KMS-11 (cell line): Measurements from ENCODE around the gene ASF1B.
"Not testable (repeated sequence)": the region's sequence is repeated elsewhere in the genome, so short reads cannot be mapped to it uniquely, and the experiment has no call there.

Experiments
- H2AFZ ChIP-seq: fragments of 200-600 bp; sonication (generic); 2 replicates; pipeline ENCODE4 v1.6.1; 2016; ENCODE audit warnings: antibody characterized with exemption, mixed run types, low read depth
- H3K27ac ChIP-seq: fragments of 200-600 bp; sonication (generic); 2 replicates; pipeline ENCODE4 v1.6.1; 2016; ENCODE audit warnings: mild to moderate bottlenecking, mixed run types
- H3K27me3 ChIP-seq: fragments of 200-600 bp; sonication (generic); 2 replicates; pipeline ENCODE4 v1.6.1; 2017; ENCODE audit warnings: mild to moderate bottlenecking, low read depth, mixed run types, moderate library complexity; ENCODE audit not compliant: insufficient read depth
- H3K36me3 ChIP-seq: fragments of 200-600 bp; sonication (generic); 2 replicates; pipeline ENCODE4 v1.6.1; 2017; ENCODE audit warnings: mild to moderate bottlenecking, mixed run types; ENCODE audit not compliant: insufficient read depth
- H3K4me1 ChIP-seq: fragments of 200-600 bp; sonication (generic); 2 replicates; pipeline ENCODE4 v1.6.1; 2016; ENCODE audit warnings: mild to moderate bottlenecking, low read depth, mixed run types; ENCODE audit not compliant: poor library complexity, severe bottlenecking
- H3K4me2 ChIP-seq: fragments of 200-600 bp; sonication (generic); 2 replicates; pipeline ENCODE4 v1.7.0; 2016; ENCODE audit warnings: mild to moderate bottlenecking, mixed run types
- H3K4me3 ChIP-seq: fragments of 200-600 bp; sonication (generic); IDR thresholded peaks from 2 replicates; pipeline ENCODE4 v1.6.1; 2017; ENCODE audit warnings: low read depth, low read length, mixed read lengths; ENCODE audit not compliant: insufficient read depth
- H3K79me2 ChIP-seq: fragments of 200-600 bp; sonication (generic); 2 replicates; pipeline ENCODE4 v1.6.1; 2016; ENCODE audit warnings: low read depth, mixed run types; ENCODE audit not compliant: insufficient read depth
- H3K9ac ChIP-seq: fragments of 200-600 bp; sonication (generic); 2 replicates; pipeline ENCODE4 v1.6.1; 2016; ENCODE audit warnings: mild to moderate bottlenecking, mixed run types
- H4K20me1 ChIP-seq: fragments of 200-600 bp; sonication (generic); 2 replicates; pipeline ENCODE4 v1.6.1; 2016; ENCODE audit warnings: mild to moderate bottlenecking, mixed run types; ENCODE audit not compliant: insufficient read depth
- CTCF ChIP-seq: fragments of 200-600 bp; sonication (generic); conservative IDR thresholded peaks from 2 replicates; pipeline ENCODE4 v1.6.1; 2017; ENCODE audit warnings: low read depth, mild to moderate bottlenecking, antibody characterized with exemption, low read length, moderate library complexity, mixed read lengths

The ASF1B gene

DNA sequence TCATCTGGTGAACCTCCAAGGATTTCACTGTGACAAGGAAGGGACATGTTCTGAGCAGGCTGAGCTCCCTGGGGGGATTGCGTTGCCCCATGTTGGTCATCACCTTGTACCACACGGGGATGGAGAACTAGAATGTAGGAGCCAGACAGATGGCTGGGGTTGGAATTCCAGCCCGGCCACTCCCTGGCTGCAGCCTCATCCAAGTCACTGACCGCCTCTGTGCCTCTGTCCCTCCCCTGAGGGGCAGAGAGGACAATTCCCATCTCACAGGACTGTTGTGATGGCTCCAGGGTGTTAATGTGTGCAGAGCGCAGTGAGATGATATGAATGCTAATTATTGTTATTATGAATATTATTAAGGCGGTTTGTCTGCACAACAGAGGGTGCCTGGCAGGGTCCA is 45.5 kb upstream of the ASF1B start:
- Histone ChIP-seq H3K4me3 (no peak overlapping the region), H4K20me1 (no peaks in the 10 kb centered on the region), H3K9ac (no peak overlapping the region), H3K27ac (no peak overlapping the region), H2AFZ (no peak overlapping the region), H3K4me2 (no peak overlapping the region), H3K4me1 (no peaks in the 10 kb centered on the region), H3K36me3 (no peaks in the 10 kb centered on the region), H3K79me2 (no peaks in the 10 kb centered on the region), H3K27me3 (peaks cover 37% of the 10 kb centered on the region; the same call in 1 of the 2 replicates)
- no peak for TF ChIP-seq CTCF

DNA sequence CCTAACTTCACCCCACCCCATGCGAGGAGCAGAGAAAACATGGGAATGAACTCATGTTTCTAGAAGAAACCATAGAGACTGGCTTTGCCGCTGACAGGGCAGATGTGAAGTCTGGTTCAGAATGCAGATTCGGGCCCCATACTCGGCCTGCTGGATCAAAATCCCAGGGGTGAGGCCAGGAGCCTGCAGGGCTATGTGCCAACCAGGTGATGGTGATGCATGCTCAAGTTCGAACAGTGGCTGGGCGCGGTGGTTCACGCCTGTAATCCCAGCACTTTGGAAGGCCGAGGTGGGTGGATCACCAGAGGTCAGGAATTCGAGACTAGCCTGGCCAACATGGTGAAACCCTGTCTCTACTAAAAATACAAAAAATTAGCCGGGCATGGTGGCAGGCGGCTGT is 44.8 kb upstream of the ASF1B start:
- not testable (repeated sequence) for H3K4me2 ChIP-seq, H3K27ac ChIP-seq, H3K4me3 ChIP-seq, H2AFZ ChIP-seq, H3K36me3 ChIP-seq, H4K20me1 ChIP-seq, H3K4me1 ChIP-seq, H3K79me2 ChIP-seq, H3K9ac ChIP-seq
- H3K27me3 ChIP-seq, result peaks cover 36% of the 10 kb centered on the region; the same call in 1 of the 2 replicates

GRCh38 chr19:14177496-14178074 is 41.2 kb upstream of the ASF1B start:
- Histone ChIP-seq H4K20me1 (no peaks in the 10 kb centered on the region), H3K9ac (no peak overlapping the region), H2AFZ (no peak overlapping the region), H3K27me3 (peaks cover 15% of the 10 kb centered on the region; the same call in 1 of the 2 replicates), H3K27ac (no peak overlapping the region), H3K4me1 (no peaks in the 10 kb centered on the region), H3K4me2 (no peak overlapping the region), H3K36me3 (no peaks in the 10 kb centered on the region), H3K4me3 (no peak overlapping the region), H3K79me2 (no peaks in the 10 kb centered on the region)
- TF ChIP-seq CTCF, result no peak

DNA sequence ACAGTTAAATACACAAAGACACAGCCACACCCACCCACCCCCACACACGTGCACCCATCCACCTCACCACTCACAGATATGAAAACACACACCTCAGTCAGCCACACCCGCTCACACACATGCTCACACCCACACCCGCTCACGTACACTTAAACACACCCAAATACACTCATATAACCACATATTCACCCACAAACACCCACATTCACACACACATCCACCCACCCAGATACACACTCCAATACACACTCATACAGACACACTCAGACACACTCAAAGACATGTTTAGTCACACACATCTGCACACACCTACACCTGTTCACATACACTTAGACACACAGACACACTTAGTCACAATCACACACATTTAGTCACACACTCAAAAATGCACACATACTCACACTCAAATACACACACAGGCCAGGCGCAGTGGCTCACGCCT is 39.0 kb upstream of the ASF1B start:
- no peaks in the 10 kb centered on the region for H3K79me2 ChIP-seq

More for the DNA sequence above, 39.0 kb upstream of the ASF1B start:
- no peaks in the 10 kb centered on the region for H3K36me3 ChIP-seq
- no peak overlapping the region for H3K9ac ChIP-seq
- no peak for TF ChIP-seq CTCF
- no peak overlapping the region for H2AFZ ChIP-seq
- no peaks in the 10 kb centered on the region for H3K4me1 ChIP-seq
- H3K4me3 ChIP-seq, result no peak overlapping the region
- H3K4me2 ChIP-seq, result no peak overlapping the region
- no peaks in the 10 kb centered on the region for H4K20me1 ChIP-seq
- peaks cover 2% of the 10 kb centered on the region; the same call in 1 of the 2 replicates for H3K27me3 ChIP-seq
- no peak overlapping the region for H3K27ac ChIP-seq
